Activated CD4-positive, alpha-beta T cell treated with anti-CD3 and anti-CD28 coated beads, Interleukin-2, Interleukin-6, amounts not matched to agents 100 ng/mL and 50 ng/mL, durations not matched to agents 16 hours and 8 hours (primary cell): ENCODE measurements around the gene PPM1E.
"Not testable (repeated sequence)": the region's sequence is repeated elsewhere in the genome, so short reads cannot be mapped to it uniquely, and the experiment has no call there.

Experiments
- DNase-seq: peaks from one replicate; pipeline ENCODE4 v3.0.0-alpha.2; 2020

The PPM1E gene

DNA sequence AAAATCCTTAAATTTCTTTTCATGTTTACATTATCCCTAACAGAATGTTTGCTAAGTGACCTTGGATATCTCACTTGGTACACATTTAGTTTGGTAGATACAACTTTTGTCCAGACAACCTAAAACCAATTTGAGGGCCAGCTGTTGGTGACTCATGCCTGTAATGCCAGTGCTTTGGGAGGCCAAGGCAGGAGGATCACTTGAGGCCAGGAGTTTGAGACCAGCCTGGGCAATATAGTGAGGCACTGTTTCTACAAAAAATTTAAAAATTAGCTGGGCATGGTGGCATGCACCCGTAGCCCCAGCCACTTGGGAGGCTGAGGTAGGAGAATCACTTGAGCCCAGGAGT, 202.0 kb downstream of the PPM1E start:
- not testable (repeated sequence) for DNase-seq

DNA sequence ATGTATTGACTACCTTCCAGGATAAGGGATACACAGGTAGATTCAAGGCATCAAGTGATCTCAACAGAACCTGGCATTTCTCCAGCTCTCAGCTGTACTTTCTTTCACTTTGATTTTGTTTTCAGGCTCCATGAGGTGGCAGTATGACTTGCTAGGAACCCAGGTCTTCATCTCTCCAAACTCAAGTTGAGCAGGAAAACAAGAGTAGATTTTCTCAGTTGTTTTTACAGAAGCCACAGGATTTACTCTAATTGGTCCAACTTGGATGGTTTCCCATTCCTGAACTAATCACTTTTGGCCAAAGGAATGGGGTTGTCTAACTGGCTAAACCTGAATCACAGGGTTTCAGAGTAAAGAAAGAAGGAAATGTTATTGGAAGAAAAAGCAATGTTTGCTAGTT, 204.4 kb downstream of the PPM1E start:
- peak; percentile 18 for DNase-seq

DNA sequence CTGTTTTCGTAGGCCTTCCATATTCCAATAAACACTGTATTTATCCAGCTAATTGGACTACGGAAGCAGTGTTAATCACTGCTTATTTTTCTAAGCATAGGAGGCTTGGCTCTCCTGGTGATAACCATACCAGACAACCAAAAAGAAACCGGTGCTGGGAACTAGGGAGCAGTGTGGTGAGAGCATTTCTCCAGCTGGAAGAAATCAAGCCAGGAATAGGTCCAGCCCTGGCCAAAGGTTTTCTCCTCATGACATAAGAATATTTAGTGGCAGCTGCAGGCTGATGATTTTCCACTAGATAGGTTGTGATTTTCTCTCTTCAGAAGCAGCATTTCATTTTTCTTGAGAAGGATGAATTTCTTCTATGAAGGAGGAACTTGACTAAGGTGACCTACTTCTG, 209.6 kb downstream of the PPM1E start:
- no peak for DNase-seq

GRCh38 chr17:58966208-58966607, 210.6 kb downstream of the PPM1E start:
- no peak for DNase-seq

- no peak for DNase-seq
These were observed 212.9 kb downstream of the PPM1E start for GRCh38 chr17:58968426-58969061.

GRCh38 chr17:58969156-58969555, 213.5 kb downstream of the PPM1E start:
- no peak for DNase-seq

GRCh38 chr17:58969612-58970011, 214.0 kb downstream of the PPM1E start:
- no peak for DNase-seq

GRCh38 chr17:58970609-58971450, 215.2 kb downstream of the PPM1E start:
- DNase-seq, result no peak

GRCh38 chr17:58974354-58974753, 218.7 kb downstream of the PPM1E start:
- DNase-seq, result no peak

DNA sequence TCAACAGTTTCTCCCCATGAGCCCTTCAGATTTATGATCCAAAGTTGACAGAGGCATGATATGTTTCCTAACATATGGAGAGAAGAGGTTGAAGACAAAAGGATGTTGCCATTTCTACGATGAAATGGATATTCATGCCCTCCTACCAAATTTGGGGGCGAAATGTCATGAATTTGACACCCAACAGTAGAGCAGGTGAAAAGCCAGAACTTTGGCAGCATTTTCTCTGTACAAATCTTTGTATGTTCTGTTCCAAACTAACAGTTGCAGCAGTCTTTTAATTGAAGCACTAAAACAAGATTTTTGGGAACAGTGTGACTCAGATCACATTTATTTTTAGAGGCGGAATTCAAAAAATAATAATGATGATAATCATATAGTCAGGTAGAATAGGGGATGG, 220.9 kb downstream of the PPM1E start:
- DNase-seq, result no peak

GRCh38 chr17:58980706-58981481, 225.2 kb downstream of the PPM1E start:
- no peak for DNase-seq

DNA sequence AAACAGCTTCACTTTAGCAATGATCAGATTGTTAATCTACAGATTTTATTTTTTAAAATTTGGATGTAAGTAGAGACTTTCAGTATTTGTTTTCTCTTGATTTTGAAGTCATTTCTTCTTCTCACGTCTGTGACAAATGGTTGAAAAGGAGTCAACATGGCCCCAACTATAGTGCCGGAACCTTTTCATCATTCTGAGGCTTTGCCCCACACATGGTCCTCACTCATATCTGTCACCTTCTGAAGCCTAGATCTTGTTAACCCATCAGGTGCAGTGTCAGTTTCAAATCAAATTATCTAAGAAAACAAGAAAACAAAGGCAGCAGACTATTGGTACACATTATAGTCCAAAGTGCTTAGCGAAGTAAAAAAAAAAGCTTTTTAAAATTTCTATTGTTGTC, 227.0 kb downstream of the PPM1E start:
- DNase-seq, result no peak

DNA sequence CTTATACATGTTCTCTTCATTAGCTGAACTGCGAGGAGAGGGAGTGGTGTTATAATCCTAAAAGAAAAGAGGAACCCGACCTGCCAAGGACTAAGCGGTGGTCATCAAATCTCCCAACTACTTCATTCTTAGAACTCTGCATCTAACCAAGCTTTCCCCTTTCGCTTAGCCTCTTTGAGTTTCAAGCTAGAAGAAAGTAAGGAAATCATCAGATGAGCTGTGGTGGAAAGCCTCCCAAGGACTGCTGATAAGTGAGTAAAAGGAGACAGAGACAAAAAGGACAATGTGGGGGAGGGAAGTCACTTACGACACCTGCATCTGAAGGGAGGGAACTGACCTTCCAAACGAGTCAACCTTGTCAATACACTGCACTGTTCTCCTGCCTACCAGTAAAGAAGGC, 229.7 kb downstream of the PPM1E start:
- DNase-seq, result no peak

GRCh38 chr17:58985971-58986370, 230.3 kb downstream of the PPM1E start:
- no peak for DNase-seq

DNA sequence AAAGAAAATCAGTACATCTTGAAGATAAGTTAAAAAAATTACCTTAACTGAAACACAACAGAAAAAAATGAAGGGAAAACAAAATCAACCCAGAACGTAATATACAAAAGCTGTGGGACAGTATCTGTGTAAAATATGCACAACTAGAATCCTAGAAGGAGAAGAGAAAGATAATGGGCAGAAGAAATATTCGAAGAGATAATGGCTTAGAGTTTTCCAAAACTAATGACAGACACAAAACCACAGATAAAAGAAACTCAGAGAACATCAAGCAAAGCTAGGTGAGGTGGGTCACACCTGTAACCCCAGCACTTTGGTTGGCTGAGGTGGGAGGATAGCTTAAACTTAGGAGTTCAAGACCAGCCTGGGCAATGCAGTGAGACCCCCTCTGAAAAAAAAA, 234.0 kb downstream of the PPM1E start:
- no peak for DNase-seq

- DNase-seq, result peak; percentile 63
These were observed 236.2 kb downstream of the PPM1E start for GRCh38 chr17:58991718-58992331.

DNA sequence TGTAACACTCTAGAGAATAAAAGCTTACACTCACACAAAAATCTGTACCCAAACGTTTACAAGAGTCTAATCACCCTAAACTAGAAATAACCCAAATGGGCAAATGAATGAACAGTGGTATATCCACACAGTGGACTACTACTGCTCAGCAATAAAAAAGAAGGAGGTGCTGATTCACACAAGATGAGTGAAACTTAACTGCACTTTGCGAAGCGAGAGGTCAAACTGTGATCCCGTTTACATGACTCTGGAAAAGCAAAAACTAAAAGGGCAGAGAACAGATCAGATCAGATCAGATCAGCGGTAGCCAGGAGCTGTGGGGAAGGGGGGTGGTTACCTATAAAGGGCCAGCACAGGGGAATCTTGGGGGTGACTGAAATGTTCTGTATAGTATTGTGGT, 237.7 kb downstream of the PPM1E start:
- no peak for DNase-seq

GRCh38 chr17:58995247-58995940, 239.7 kb downstream of the PPM1E start:
- no peak for DNase-seq

DNA sequence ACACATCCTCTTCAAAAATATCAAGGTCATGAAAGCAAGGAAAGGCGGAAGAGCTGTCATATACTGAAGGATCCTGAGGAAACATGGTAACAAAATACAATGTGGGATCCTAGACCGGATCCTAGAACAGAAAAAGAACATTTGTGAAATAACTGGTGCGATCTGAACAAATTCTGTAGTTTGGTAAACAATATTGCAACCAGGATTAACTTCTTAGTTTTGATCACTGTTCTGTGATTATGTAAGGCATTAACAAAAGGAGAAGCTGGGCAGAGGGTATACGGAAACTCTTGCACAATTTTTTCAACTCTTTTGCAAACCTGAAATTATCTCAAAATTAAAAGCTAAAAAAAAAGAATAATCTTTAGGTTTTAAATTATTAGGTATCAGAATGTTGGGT, 241.3 kb downstream of the PPM1E start:
- no peak for DNase-seq

DNA sequence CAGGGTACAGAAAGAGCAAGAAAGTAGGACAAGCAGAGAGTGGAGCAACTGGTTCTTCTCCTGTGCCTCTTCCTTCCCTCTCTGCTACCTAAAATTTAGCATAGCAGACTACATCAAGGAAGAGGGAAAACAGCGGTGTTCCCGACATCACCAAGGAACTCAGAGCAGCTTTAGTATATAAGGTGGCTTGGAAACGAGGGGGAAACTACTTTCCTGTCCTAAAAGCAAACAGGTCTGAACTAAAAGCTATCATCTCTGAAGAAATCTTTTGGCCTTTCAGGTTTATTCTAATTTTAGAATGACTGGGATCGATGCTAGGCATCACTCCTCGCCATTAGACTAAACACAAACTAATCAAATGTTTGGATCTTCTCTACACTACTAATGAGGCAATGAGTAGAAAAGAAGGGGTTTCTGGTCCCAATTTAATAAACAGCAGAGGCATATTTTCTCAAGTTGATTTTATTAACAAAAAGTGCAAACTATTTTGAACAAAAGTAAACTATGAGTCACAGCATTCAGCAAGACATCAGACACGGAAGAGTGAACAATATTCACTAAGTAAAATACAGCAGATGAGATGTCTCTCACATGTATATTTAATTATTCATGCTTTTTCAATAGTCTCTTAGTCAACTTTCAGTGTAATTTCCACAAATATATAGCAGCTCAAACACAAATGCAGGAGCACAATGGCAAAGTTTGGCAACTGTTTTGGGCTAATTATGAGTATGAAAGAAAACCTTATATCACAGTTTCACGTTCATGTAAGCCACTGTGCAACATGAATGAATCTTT, 242.3 kb downstream of the PPM1E start:
- no peak for DNase-seq

DNA sequence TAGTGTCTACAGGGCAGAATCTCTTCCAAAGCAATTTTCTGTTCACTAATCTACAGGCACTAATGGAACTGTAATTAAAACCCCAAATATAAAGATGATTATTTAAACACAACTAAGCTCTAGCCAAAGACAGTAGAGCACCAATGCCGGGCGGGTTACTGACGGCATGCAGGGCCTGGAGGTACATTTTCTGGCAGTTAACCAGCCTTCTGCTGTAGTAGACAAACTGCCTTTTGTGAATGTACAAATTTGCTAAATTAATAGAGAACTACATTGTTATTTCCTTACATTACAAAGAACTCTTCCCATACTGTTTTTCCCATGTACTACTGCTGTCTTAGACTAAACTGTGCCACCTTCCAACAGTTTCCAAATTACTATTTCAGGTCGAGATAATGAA, 243.2 kb downstream of the PPM1E start:
- no peak for DNase-seq

DNA sequence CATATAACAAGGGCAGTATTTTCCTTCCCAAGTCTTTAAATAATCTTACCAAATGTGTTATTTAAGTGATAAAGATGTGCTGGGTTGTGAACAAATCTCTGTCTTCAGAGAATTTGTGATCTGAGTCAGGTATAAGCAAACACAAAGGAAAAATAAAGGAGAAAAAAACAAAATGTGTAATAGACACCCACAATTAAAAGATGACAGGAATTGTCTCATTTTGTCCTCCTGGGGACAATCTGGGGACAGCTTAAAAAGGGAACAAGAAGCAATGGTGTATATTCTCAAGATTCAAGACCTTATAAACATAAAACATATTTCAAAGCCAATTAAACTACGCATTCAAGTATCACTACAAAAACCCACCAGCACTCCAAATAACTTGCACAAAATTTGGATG, 243.8 kb downstream of the PPM1E start:
- no peak for DNase-seq
